ENCODE measurements around the gene OR51I2.

Gene OR51I2

GRCh38 chr11:5449023-5449422 lies at the start of gene OR51I2:
Gene OR51I2 (plus strand): TSS chr11:5449323. CDS start chr11:5453489, 4,166 bp downstream.
- no peak for DNase-seq

DNA sequence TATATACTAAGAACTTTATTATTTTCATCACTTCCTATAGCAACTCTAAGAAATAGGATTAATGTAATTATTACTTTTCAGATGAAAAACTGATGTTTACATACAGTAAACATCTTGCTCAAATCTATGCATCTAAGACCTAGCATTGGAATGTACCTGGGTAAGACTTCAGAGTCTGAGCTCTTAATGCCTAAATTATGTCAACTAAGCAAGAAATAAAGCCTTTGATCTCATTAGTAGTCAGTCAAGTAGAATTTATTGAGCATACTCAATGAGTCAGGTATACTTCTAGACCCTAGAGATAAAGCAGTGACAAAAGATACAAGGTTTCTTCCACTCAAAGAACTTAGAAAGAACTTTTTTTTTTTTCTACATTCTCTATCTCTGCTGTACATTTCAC lies 44.0 kb upstream of the OR51I2 start:
- no peak for DNase-seq

DNA sequence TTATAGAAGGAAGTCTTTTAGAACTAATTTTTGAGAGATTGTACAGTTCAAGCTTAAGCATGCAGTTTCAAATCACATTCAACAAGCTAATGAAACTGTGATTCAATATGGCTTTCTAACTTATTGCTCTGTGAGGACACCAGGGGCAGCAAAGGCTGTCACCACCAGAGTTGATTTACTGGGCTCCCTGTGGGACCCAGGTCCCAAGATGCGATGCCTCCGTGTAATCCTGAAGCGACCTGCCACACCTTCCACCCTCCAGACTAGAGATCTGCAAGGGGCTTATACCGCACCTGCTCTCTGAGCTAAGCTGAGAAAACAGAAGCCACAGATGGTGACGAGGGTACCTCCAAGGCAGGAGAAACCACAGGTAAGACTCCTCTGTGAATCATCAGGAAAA lies 28.1 kb upstream of the OR51I2 start:
- no peak for DNase-seq

- DNase-seq = no peak
Observed at GRCh38 chr11:5421811-5422210, 27.3 kb upstream of the OR51I2 start, which contains the start of gene OR51Q1. Gene OR51Q1 (plus strand): TSS chr11:5422111. CDS start chr11:5422201, 90 bp downstream.

GRCh38 chr11:5423131-5423530 lies 26.0 kb upstream of the OR51I2 start:
- DNase-seq = no peak

DNA sequence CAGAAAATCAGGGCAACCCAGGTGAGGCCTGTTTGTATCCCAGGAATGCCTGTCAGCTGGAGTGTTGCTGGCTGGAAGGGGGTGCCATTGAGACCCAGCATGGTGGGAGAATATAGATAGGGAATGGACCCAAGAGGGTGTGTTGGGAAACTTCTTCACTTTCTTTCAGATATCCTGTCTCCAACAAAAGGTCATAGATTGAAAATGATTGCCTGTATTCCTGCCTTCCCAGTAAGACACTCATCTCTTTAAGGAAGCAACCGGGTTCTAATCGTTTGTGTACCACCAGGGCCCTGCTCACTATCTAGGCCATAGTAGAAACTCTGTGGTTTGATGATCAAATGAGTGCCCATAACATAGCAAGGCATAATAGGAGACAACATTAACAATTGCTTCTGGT lies 7.7 kb upstream of the OR51I2 start, which contains the start of gene OR51I1:
OR51I1 (minus strand) TSS at position 101 of the 400 bp plus-strand sequence; CDS start at position 101, 0 bp downstream.
- no peak for DNase-seq

GRCh38 chr11:5443835-5444393 lies 5.2 kb upstream of the OR51I2 start:
- DNase-seq = no peak

DNA sequence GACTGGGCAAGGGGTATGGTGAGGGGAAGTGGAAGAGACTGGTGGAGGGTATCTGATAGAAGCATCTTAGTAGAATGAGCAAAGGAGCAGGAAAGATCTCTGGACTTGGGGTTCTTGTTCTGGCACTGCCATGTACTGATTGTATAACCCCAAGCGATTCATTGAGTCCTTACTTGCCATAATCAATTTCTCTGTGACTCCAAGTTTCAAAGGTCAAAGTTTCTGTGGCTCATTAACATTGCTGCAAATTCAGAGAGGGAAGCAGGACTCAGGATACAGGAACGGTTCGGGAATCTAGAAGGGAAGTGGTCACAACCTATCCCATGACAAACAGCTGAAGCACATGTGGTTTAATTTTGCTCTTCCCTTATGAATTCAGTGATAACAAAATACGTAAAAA lies 309 bp downstream of the OR51I2 start:
- no peak for DNase-seq

DNA sequence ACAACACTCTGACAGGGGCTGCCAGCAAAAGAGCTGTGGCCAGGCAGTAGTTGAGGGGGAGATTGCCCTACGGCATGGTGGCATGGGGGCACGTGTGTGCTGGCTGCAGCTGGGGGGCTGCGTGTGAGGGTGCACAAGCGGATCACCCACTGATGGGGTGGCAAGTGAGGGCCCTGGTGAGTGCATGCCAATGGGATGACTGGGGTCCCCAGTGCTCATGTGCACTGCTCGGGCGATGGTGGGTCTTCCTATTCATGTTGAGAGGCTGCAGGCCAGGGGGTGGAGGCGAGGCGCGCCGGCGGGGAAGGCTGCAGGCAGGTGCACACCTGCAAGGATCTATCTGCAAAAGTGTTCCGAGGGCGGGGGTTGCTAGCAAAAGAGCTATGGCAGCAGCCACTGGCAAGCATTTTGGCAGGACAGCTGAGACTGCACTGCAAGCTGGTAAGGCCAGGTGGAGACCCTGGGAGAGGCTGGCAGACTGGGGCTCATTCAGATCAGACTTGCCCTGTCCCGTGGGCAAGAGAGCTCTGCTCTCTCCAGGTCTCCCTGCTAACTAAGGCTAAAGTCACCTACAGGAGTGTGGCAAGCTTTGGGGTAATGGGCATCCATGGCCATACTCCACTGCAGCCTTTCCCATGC lies 12.0 kb downstream of the OR51I2 start:
- no peak for DNase-seq

DNA sequence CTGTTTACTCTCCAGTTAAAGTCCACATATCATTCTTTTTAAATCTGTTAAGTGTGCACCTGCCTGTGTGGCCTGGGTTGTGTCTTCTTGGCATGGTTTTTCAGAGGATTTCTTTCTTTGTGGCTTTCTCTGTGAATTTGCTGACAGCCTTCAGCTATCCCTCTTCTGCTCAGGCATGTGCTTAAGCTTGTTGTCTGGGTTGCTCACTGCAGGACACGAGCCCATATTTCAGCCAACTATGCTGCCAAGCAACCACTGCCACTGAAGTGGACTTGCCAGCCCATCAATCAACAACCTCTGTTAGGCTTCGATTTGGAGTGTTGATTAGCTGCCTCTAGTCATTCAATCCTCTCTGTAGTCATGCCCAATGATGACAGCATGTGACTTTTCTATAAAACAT lies 18.4 kb downstream of the OR51I2 start:
- DNase-seq = no peak

DNA sequence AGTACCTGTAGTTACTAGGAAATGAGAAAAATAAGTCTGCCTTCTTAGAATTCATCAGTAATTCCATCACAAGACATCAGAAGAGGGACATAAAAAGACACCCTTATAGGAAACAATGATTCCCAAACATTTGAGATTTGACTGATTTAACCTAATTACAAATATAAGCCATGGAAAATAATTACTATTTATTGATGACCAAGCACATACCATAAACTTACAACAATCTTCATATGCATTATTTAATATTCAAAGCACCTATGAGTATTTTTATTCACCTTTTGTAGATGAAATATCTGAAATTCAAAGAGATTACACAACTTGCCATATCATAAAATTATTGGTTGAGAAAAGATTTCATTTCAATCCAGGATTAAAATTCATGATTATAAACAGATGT lies 24.8 kb downstream of the OR51I2 start:
- DNase-seq = no peak

DNA sequence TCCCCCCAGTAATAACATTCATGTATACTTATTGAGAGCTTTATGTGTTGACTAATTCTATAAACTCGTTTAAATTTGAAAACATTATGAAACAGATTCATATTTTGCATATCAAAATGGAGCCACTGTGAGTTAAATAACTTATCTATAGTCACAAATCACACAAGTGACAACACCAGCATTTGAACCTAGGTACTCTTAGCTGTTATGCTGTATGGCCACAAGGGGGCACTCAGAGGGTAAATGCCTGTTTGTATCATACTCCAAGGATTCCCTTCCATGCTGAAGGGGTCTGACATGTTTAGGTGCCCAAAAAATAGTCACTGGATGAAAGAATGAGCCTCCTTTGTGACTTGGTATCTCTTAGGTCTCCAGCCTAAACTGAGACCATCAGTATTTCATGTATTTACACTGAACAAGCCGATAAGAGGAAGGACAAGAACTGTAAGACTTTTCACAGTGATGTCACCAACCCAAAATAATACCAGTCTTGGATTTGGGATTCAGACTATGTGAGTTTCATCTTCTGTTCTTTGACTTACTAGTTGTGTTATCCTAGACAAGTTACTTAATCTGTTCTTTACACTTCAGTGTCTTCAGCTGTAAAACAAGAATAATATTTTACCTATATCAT lies 27.2 kb downstream of the OR51I2 start:
- peak; percentile 54 for DNase-seq

GRCh38 chr11:5486003-5486402 lies 36.9 kb downstream of the OR51I2 start:
- DNase-seq = no peak

DNA sequence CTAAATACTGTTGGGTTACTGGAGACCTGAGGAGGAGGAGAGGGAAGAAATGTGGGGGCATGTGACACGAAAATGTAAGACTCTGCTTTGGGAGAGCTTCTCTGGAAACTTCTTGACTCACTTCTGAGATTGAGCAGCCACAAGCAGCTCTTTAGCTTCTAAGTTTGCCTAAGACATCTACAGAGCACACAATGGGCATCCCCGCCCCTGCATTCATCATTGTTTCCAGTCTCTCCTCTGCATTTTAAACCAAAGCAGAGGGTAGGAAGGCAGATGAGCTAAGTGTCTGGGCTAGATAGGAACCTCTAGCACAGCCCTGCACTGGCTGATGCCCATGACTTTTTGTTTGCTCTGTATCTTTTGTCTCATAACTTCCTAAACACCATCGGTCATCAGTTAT lies 37.3 kb downstream of the OR51I2 start:
- DNase-seq = no peak

DNA sequence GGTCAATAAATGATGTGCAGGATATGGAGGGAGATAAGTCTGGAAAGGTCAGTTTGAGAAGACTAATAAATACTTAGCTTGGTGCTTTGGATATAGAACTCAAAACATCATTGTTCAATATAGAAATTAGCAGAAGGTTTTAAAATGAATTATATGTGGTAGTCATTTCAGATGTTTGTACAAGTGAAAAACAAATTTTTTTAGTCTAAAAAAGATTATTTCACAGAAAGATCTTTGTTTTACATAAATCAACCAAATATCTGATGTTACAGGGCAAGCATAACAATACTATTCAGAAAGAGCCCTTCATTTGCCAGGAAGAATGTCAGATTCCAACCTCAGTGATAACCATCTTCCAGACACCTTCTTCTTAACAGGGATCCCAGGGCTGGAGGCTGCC lies 39.3 kb downstream of the OR51I2 start, which contains the start of gene OR52D1:
OR52D1 (plus strand) TSS at position 301 of the 400 bp plus-strand sequence; CDS start at position 323, 22 bp downstream.
- no peak for DNase-seq

DNA sequence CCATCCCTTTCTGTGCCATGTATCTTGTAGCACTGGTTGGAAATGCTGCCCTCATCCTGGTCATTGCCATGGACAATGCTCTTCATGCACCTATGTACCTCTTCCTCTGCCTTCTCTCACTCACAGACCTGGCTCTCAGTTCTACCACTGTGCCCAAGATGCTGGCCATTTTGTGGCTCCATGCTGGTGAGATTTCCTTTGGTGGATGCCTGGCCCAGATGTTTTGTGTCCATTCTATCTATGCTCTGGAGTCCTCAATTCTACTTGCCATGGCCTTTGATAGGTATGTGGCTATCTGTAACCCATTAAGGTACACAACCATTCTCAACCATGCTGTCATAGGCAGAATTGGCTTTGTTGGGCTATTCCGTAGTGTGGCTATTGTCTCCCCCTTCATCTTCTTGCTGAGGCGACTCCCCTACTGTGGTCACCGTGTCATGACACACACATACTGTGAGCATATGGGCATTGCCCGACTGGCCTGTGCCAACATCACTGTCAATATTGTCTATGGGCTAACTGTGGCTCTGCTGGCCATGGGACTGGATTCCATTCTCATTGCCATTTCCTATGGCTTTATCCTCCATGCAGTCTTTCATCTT lies 39.8 kb downstream of the OR51I2 start:
- DNase-seq = no peak

GRCh38 chr11:5489576-5490357 lies 40.6 kb downstream of the OR51I2 start:
- no peak for DNase-seq

DNA sequence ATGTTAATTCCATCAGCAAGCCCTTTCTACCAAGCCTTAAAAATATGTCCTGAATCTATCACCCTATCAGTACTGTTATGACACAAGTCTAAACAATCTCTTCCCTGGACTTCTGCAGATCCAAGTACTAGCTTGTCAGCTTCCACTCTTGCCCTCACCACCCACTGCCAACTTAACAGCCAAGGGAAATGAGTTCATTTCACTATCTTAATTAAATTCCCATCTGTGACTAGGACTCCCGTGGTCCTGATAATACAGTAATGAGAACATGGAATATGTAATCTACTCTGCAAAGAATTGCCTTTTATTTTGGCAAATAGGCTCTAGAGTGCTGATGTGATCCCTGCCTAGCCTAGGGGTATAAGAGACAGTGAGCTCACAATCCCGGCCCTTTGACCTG lies 50.5 kb downstream of the OR51I2 start:
- no peak for DNase-seq

DNA sequence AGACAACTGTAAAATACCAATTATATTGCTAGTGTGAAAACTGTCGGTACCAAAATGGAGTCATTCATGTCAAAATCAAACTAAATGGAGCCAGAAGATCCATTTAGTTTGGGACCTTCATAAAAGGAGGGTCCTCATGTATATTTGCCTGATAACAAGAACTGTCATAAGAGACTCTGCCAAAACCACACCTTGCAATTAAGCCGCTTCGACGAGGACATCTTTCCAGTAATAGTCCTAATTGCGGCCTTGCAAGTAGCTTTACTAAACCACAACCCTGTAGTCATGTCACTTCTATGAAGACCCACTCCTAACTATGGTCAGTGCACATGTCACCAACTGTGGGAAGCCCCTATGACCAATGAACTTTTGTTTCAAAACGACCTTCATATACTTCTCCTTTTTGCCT lies 51.3 kb downstream of the OR51I2 start:
- no peak for DNase-seq

GRCh38 chr11:5504403-5504921 lies 55.3 kb downstream of the OR51I2 start:
- no peak for DNase-seq

DNA sequence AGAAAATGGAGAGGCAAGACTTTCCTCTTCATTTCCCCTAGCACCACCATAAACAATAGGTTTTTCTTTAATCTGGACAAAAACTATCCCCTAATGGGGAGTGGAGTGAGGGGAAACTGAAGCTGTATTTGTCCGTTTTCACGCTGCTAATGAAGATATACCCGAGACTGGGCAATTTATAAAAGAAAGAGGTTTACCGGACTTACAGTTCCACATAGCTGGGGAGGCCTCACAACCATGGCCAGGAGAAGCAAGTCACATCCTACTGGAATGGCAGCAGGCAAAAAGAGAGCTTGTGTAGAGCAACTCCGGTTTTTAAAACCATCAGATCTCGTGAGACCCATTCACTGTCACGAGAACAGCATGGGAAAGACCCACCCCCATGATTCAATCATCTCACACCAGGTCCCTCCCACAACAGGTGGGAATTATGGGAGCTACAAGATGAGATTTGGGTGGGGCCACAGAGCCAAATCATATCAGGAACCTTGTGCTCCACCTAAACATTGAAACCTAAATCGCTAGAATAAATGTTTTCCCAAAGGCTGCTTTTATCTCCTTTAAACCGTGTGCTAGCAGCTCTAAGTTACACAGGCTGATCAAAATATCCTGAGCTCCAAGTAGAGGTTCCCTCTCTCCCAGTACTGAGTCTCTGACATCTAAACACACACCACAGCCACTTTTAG lies 56.4 kb downstream of the OR51I2 start:
- DNase-seq = no peak

All from NCI-H69 (cell line).